ENCODE data around the gene OSBPL10. TPM values are rescaled to one million over a fixed set of nuclear protein-coding genes. Genes with fewer than 3 reads are reported as not detected.

Gene OSBPL10
- polyA plus RNA-seq, 1 experiment: 11.2 TPM

DNA sequence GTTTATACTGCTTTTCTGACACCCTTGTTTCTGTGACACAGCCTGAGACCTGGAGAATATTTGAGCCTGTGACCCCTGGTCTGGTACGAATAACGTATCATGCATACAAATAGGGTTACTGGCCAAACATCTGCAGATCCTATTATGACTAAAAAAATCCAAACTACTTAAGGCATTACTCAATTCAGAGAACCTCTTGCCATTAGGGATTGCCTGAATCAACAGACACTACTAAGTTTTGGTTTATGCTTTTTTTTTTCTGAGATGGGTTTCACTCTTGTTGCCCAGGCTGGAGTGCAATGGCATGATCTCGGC, 35.4 kb downstream of the OSBPL10 start:
- TF ChIP-seq, protein P1, sequence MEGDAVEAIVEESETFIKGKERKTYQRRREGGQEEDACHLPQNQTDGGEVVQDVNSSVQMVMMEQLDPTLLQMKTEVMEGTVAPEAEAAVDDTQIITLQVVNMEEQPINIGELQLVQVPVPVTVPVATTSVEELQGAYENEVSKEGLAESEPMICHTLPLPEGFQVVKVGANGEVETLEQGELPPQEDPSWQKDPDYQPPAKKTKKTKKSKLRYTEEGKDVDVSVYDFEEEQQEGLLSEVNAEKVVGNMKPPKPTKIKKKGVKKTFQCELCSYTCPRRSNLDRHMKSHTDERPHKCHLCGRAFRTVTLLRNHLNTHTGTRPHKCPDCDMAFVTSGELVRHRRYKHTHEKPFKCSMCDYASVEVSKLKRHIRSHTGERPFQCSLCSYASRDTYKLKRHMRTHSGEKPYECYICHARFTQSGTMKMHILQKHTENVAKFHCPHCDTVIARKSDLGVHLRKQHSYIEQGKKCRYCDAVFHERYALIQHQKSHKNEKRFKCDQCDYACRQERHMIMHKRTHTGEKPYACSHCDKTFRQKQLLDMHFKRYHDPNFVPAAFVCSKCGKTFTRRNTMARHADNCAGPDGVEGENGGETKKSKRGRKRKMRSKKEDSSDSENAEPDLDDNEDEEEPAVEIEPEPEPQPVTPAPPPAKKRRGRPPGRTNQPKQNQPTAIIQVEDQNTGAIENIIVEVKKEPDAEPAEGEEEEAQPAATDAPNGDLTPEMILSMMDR (IDR thresholded peaks at IDR 0.05; ENCODE audit: insufficient read depth, low read depth, low read length): no peak
- no peaks in the 10 kb centered on the region for H3K27me3 ChIP-seq (ENCODE audit: control insufficient read depth, insufficient read depth, low read length)
- H3K4me3 ChIP-seq (ENCODE audit: low read depth, low read length): no peak overlapping the region
- CTCF ChIA-PET: no interaction called here
- DNase-seq (ENCODE audit: low read depth): no peak
- no peaks in the 10 kb centered on the region for H3K36me3 ChIP-seq (ENCODE audit: control insufficient read depth, insufficient read depth, low read length)
- POLR2A ChIA-PET: no interaction called here

- H3K27me3 ChIP-seq (ENCODE audit: control insufficient read depth, insufficient read depth, low read length): no peaks in the 10 kb centered on the region
- ChIA-PET CTCF (no interaction called here), POLR2A (no interaction called here)
- no peak overlapping the region for H3K4me3 ChIP-seq (ENCODE audit: low read depth, low read length)
- TF ChIP-seq, protein P1 (IDR thresholded peaks at IDR 0.05; ENCODE audit: insufficient read depth, low read depth, low read length): no peak
- DNase-seq (ENCODE audit: low read depth): no peak
- no peaks in the 10 kb centered on the region for H3K36me3 ChIP-seq (ENCODE audit: control insufficient read depth, insufficient read depth, low read length)
Observed at GRCh38 chr3:31943041-31943440, 38.0 kb downstream of the OSBPL10 start.

DNA sequence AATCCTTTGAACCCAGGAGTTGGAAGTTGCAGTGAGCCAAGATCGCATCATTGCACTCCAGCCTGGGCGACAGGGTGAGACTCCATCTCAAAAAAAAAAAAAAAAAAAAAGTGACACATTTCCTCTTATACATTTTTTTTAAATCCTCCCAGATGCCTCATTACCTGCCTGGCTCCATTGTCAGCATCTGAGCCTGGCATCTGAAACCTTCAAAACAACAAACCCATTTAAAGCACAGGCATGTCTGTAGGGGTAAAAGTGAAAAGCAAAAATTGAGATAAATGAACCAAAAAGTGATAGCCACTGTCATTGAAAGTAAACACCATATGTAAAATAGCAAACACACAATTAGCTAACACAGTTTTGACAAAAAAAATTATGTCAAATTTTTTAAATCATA, 38.6 kb downstream of the OSBPL10 start:
- TF ChIP-seq, protein P1 (IDR thresholded peaks at IDR 0.05; ENCODE audit: insufficient read depth, low read depth, low read length): no peak
- no peak overlapping the region for H3K4me3 ChIP-seq (ENCODE audit: low read depth, low read length)
- CTCF ChIA-PET: interaction anchor here (0.7 to 1.3 kb wide), 2 partner anchors 13 to 19 kb away, joined by 3 read pairs; no protein-coding TSS in a partner anchor
- POLR2A ChIA-PET: no interaction called here
- no peaks in the 10 kb centered on the region for H3K36me3 ChIP-seq (ENCODE audit: control insufficient read depth, insufficient read depth, low read length)
- no peak for DNase-seq (ENCODE audit: low read depth)
- H3K27me3 ChIP-seq (ENCODE audit: control insufficient read depth, insufficient read depth, low read length): no peaks in the 10 kb centered on the region

- no peak for DNase-seq (ENCODE audit: low read depth)
- H3K36me3 ChIP-seq (ENCODE audit: control insufficient read depth, insufficient read depth, low read length): no peaks in the 10 kb centered on the region
- no peak overlapping the region for H3K4me3 ChIP-seq (ENCODE audit: low read depth, low read length)
- H3K27me3 ChIP-seq (ENCODE audit: control insufficient read depth, insufficient read depth, low read length): no peaks in the 10 kb centered on the region
- TF ChIP-seq, protein P1 (IDR thresholded peaks at IDR 0.05; ENCODE audit: insufficient read depth, low read depth, low read length): no peak
- ChIA-PET POLR2A (no interaction called here), CTCF (no interaction called here)
Observed at GRCh38 chr3:31937225-31937624, 43.8 kb downstream of the OSBPL10 start.

DNA sequence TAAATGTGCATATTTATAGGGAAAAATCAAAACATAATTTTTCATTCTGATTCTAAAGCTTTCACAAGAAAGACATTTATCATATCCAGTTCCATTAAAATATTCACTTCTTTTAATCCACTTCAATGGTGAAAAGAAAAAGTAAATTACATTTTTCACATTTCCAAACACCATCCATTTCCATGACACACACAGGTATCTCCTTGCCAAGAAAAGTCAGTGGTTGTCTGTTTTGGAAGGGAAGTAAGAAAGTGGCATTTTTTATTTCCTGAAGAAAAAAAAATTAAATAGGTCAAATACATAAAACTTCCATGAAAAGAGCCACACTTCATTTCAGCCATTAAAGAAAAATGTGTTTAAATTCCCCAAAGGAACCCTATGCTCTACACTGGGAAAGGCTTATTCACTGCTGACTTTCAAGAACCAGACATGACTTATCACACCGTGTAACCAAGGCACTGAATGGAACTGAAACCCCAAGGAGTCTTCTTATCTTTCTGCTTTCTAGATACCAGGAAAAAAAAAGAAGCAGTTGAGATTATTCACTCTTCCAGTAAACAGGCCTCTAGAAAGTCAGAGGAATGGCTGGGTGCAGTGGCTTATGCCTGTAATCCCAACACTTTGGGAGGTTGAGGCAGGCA, 44.5 kb downstream of the OSBPL10 start:
- no peak for DNase-seq (ENCODE audit: low read depth)
- Histone ChIP-seq H3K36me3 (ENCODE audit: control insufficient read depth, insufficient read depth, low read length) (no peaks in the 10 kb centered on the region), H3K4me3 (ENCODE audit: low read depth, low read length) (no peak overlapping the region), H3K27me3 (ENCODE audit: control insufficient read depth, insufficient read depth, low read length) (no peaks in the 10 kb centered on the region)
- TF ChIP-seq, protein P1 (IDR thresholded peaks at IDR 0.05; ENCODE audit: insufficient read depth, low read depth, low read length): no peak
- ChIA-PET CTCF (no interaction called here), POLR2A (no interaction called here)
